ENCODE results near the gene STX19.

DNA sequence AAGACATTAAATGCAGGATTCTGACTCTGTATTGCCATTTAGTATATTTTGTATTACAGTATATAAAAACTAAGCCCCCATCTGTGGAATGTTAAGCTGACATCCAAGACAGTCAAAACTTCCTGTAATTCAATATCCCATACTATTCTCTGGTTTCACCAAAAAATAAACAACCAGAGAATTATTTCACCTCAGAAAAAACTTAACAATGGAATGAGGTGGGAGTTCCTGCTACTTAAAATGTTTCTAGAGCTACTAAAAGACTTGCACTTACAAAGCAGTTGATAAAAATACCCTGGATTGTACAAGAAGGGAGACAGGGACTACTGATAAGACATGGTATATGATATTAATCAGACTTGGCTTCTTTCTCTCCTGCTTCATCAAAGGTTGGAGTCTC, 40.1 kb downstream of the STX19 start:
- TF ChIP-seq, protein P1, sequence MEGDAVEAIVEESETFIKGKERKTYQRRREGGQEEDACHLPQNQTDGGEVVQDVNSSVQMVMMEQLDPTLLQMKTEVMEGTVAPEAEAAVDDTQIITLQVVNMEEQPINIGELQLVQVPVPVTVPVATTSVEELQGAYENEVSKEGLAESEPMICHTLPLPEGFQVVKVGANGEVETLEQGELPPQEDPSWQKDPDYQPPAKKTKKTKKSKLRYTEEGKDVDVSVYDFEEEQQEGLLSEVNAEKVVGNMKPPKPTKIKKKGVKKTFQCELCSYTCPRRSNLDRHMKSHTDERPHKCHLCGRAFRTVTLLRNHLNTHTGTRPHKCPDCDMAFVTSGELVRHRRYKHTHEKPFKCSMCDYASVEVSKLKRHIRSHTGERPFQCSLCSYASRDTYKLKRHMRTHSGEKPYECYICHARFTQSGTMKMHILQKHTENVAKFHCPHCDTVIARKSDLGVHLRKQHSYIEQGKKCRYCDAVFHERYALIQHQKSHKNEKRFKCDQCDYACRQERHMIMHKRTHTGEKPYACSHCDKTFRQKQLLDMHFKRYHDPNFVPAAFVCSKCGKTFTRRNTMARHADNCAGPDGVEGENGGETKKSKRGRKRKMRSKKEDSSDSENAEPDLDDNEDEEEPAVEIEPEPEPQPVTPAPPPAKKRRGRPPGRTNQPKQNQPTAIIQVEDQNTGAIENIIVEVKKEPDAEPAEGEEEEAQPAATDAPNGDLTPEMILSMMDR (IDR thresholded peaks at IDR 0.05) = no peak
- TF ChIP-seq POLR2A (IDR thresholded peaks at IDR 0.05) = no peak

All from right lobe of liver (tissue), 4 donors.